GM21360 (cell line): ENCODE results near the gene STXBP3.

Source experiments
- ATAC-seq: cut with Tn5 transposase; IDR thresholded peaks from one replicate; pipeline ENCODE4 v1.9.1; 2021; ENCODE audit warnings: mild to moderate bottlenecking, moderate library complexity; ENCODE audit not compliant: unreplicated experiment

STXBP3 gene

DNA sequence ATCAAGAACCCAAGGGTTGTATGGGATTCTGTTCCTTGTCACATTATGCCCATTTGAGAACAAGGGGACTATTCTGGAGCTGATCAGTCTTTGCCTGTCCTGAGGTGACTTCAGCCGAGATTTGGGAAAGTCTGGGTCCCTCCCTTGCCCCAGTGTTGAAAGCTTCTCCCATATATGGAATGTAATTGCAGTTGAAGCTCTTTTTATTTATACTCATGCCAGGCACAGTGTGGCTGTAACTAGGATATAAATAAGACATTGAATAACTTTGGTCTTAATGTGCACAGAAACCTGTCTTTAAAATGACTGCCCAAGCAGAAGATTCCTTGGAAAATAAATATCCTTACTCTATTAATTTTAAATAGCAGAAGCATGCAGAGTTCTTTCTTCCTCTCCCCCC is 95.2 kb downstream of the STXBP3 start:
- ATAC-seq, result no peak

DNA sequence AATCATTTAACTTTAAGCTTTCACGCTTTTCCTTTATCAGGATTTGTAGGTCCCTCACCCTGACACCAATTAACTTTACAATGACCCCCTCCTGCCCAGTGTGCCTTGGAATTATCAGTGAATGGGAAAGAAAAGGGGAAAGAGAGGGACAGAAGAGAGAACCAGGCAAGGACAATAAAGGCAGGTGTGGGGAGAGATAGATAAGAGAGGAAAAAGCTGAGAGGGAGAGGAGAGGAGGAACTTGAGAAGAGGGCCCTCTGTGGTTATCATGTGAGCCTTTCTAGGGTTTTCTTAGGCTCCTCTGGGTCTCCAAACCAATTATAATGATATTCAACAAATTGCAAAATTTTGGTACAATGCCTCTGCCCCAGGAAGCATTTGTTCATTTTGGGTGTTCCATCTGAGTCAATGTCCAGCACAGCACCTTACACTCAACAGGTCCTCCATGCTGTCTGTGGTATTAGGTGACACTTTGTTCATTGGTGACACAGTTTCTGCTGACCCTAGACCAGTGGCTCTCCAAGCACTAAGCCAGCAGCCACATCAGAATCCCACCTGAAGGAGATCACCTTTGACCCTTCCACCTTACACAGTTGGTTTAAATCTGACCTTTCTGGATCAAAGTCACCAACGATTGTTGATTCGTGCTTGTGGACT is 96.2 kb downstream of the STXBP3 start:
- ATAC-seq, result no peak

DNA sequence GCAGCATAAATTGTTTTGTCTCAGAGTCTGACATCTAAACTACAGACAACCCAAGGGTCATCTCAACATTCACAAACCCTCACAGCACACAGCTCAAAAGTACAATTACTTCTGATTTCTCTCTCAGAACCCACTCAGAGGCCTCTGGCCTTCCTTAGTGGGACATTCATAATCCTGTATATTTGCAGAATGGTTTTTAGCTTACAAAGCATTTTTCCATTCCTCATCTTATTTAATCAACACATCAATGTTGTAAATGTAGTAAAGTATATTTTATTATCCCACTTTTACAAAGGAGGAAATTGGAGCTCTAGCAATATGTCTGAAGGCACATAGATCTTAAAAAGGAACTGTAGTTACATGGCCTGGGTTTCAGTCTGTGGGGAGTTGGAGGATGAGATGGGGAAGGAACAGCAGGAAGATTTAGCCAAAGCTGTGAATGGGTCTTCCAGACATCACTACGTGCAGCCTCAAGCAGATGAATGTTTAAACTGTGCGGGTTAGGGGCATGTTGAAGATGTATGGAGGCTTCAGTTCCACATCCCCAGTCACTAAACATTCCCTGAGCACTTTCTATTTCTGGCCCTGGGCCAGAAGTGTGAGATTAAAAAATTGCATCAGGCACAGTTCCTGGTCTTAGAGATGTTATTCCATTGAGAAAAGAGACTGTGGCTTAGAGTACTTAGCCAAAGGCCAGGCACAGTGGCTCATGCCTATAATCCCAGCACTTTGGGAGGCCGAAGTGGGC is 97.1 kb downstream of the STXBP3 start:
- no peak for ATAC-seq

DNA sequence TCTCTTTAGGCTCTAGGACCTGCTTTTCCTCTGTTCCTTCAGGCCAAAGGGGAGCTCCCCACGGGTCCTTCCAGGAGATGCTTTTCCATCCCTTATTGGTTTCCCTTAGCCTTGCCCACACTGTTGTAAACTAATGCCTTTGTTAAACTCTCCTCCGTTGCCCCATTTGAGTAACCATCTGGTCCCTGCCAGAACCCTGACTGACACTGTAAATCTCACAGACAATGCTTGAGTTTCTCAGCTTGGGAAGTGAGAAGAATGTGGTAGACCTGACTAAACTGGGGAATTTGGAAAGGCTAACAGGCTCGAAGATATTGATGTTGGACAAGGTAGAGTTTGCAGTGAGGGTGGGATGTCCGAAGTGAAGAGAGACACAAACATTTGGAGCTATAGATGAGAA is 99.0 kb downstream of the STXBP3 start:
- no peak for ATAC-seq

DNA sequence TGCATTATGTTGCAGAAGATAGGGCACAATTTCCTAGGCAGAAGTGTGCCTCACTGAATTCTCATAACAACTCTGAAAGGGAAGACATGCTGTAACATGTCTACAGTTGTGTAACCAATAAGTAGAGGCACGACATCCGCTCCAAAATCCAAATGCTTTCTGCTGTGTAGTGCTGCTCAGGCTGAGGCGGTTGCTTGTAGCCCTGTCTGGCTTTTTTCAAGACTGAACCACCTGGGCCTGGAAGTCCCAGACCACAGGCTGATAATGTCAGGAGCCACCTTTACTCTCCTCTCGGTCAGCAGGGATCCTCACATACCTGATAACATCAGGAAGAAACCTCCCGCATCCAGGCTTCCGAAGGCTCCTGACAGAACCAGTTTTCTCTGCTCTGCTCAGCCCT is 99.5 kb downstream of the STXBP3 start:
- ATAC-seq, result no peak

DNA sequence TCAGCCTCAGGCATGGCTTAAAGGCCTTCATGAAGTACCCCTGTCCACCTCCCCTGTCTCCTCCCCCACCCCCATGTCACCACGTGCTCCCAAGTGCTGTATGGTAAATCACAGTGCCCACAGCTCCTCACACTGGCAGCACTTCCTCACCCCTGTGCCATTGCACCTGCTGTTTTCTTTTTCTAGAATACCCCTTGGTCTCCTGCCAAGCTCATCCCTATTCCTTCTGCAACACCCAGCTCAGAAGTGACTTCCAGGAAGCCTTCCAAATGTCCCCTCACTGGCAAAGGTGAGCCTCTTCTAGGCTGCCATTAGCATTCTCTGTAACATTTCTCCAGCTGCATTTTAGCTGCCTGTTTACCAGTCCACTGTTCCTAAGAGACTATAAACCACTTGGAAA is 101.0 kb downstream of the STXBP3 start:
- no peak for ATAC-seq

- no peak for ATAC-seq
Observed at GRCh38 chr1:108848806-108849205, 102.3 kb downstream of the STXBP3 start.

DNA sequence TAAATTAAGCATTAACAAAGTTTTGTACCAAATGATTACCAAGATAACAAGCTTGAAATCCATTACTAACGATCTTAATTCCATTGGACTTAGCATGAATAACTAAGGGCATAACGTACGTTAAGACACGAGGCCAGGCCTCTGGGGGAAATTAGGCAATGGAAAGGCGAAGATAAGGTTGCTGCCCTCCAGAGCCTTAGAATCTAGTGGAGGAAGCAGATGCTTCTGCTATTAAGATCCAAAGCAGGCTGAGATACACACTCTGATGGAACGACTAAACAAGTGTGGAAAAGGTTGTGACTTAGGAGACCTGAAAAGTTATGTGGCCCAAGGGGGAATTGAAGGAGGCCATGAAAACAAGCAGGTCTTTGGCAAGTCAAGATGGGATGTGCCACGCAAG is 104.5 kb downstream of the STXBP3 start:
- ATAC-seq, result no peak

- ATAC-seq, result no peak
Observed at GRCh38 chr1:108851567-108851966, 105.1 kb downstream of the STXBP3 start.

DNA sequence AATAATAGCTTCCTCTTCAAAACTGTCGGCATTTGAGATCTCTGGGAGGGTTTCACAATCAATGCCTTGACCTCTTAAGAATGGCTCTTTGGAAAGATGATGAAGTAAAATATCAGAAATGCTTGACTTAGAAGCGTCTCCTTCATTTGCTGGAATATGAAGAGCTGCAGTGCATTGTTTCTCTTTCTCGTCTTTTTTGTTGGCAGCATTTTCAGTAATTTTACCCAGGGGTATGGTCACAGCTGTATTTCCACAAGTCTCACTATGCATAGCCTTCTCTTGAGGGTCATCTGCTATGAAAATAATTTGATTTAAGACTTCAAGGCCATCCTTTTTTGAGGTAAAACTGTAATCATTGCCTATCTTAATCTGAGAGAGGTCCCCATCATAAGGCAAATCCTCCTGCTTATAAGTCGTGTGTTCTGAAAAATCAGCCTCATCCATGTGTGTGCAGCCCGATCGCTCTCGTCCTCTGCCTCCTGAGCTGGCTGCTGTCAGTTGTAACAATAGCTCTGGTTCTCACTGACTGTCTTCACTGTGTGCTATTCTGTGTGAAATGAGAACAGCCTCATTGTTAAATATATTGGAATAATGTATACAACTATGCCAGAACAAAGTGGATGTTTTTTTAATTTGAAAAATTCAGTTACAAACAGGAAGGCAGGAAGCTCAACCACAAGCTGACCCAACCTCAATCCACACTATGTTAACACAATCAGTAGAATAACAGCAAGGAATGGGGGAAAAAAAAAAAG is 105.9 kb downstream of the STXBP3 start:
- ATAC-seq, result no peak

DNA sequence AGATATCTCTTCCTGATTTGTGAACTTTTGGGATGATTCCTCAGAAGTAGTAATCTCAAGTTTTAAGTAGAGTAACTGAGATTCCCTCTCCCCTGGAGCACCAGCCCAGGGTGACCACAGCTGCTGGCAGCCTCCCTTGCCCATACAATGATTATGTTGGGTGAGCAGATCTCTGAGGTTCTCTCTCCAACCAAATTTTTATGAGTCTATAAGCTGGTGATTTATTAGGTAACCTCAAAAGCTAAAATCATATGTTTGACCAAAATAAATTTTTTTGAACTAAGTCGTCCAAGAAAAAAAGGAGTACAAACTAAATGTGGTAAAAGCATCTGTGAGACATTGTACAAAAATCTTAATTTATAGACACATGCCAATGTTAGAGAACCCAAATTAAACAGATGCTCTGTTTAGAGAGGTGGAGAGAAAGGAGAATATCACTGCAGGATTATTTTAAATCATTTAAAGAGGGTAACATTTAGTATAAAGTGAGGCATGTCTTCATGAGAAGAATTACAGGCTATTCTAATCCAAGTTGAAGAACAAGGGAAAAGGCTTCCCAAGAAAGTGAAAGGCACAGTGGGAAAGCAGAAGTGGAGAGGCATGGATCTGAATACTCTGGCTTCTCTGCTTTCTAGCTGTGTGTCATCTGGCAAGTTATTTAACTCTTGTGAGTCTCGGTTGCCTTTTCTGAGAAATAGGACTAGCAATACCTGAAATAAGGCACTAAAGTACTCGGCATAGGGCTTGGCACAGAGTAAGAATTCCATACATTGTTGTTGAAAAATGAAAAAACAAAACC is 107.9 kb downstream of the STXBP3 start:
- ATAC-seq, result no peak

DNA sequence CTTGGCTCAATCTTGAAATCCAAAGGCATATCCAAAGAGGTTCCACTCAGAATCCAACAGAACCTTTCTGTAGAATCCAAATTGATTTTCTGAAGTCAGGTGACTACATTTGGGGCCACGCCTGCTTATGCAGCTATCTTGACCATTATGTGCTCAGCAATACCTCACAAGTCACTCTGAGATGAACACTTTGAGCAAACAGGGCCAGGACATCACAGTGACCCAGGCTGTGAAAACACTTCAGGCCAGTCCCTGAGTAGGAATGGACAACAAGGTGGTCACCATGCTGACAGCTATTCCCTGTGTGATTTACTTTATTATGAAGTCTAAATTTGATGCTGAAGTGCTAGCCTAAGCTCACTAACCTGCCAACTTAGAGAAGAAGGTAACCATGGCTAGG is 110.5 kb downstream of the STXBP3 start, which contains the start of gene AKNAD1:
AKNAD1 (minus strand) TSS at position 101 of the 400 bp plus-strand sequence. CDS start 4,430 bp downstream, outside the sequence.
- ATAC-seq, result no peak

GRCh38 chr1:108858230-108858950 is 111.9 kb downstream of the STXBP3 start:
- no peak for ATAC-seq
